ENCODE results near the gene GORASP1.

Gene GORASP1

DNA sequence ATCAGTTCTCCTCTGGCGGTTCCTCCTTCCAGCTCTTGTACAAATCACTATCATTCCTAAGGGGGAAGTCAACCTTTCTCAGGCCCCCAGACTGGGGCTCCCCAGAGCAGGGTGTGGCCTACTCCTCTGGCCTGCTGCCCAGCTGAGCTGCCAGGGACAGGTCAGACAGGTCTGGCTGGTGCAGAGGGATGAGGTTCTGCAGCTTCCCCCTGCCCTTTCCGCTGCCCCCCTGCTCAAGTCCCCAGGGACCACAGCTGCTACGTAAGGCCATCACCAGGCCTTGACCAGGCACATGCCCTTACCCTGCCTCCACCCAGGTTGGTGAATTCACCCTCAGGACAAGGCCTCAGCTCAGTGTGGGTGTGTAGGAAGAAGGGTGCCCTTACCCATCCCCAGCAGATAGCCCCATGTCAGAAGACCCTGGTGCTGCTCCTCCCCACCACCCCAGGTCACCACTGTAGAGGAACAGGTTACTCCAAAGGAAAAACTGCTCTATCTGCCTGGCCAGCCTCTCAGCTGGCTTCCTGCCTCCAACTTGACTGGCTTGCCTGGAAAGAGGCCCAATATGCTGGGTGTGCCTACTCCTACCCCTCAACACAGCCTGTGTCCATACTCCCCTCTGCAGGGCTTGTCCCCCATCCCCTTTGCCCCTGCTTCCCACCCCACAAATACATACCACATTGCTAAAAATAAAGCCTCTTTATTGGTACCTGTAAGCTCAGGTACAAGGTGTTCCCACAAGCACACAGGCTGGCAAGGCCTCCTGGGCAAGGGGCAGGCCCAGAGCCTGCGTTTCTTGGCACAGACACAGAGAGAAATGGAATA is 34.0 kb upstream of the GORASP1 start:
- no peak for DNase-seq (ENCODE audit: low read depth in 2 of 2)

DNA sequence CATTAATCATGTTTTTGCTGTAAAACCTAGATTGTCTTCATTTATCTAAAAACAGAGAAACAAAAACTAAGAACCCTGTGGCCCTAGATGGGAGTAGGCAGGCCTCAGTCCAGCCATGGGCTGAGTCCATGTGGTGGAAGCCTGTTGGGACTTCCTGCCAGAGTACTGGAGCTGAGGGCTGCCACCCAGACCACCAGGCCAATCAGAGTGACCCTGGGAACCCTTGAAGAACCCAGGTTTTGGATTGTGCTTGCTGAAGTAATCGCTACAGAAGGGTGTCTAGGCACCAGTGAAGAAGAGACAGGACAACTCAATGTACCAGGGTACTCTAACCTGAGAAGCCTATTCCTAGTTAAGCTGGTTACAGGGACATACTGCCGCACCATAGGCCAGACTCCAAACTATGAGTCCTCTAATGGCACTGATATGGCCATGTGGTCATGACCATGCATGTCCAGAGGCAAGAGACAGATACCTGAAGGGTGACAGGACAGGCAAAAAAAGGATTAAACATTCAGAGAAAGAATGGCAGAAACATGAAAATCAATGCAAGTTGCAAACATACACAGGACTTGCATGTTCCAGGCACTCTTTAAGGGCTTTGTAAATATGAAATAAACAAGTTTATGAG is 33.0 kb upstream of the GORASP1 start:
- no peak for DNase-seq (ENCODE audit: low read depth in 2 of 2)

DNA sequence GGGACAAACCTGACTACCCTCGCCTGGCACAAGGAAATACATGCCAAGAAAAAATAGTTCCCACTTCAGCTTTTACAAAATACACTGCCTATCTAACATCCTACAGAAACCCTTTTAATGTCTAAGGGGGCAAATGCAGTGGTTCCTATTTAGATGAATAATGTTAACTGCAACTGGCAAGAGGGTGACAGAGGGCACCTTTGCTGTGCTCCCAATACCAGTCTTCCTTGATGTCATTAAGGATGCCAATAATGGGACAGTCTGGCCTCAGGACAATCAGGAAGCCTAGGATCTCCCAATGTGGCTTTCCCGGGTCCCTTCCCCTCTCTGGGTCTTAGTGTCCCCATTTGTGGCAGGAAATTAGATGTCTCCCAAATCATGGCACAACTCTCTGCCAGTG is 32.0 kb upstream of the GORASP1 start:
- DNase-seq (ENCODE audit: low read depth in 2 of 2): no peak

DNA sequence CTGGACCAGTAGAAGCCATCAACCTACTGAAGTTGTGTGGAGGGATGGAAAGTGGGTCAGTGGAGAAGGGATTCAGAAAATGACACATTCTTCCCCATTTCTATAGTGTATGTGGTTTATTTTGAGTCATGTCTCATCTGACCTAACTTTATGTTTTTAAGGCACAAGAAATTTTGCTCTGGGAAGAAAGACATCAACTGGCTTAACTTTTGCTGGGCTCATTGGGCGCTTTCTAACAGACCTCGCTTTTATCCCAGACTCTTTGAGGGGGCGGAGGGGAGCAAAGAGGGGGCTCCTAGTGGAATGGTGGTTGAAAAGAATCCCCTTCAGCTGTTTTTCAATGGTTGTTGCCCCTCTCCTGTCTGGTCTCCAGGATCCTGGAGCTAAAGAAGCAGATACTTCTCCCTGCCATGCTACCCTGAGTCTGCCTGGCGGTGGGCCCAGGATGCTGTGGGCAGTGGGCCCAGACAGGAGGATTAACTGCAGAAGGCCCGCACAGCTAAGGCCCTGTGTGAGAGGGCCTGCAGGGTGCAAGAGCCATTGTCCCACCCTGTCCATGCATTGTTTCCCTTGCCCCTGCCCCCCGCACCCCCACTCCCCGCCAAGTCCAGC is 31.5 kb upstream of the GORASP1 start:
- DNase-seq (ENCODE audit: low read depth in 2 of 2): no peak

DNA sequence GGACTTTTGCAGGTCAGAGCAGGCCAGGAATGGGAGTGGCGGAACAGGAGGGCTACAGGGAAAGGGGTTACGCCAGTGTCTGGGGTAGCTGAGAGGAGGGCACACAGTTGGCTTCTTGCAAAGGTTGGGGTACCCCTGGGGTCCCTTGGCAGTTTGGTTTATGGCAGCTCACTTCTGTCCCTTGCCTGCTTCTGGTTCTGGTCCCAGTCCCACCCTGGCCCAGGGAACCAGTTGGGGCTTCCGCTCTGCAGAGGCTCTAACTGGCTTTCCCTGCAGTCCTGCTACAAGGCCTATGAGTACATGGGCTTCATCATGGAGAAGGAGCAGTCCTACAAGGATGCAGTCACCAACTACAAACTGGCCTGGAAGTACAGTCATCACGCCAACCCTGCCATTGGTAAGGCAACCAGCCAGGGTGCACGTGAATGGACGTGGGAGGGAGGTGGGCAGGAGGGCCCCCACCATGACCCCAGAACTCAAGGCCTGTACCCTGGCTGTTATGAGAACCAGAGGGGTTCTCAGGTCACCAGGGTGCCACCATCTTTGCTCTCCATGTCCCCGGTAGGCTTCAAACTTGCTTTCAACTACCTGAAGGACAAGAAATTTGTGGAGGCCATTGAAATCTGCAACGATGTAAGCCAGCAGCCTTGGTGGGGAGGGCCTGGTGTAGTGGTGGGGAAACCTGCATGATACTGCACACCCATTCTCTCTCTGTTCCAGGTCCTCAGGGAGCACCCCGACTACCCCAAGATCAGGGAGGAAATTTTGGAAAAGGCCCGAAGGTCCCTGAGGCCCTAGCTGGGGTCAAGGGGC is 30.8 kb upstream of the GORASP1 start:
- DNase-seq (ENCODE audit: low read depth in 2 of 2): no peak

- DNase-seq (ENCODE audit: low read depth in 2 of 2): no peak
Observed at GRCh38 chr3:39137435-39137936, 30.1 kb upstream of the GORASP1 start.

DNA sequence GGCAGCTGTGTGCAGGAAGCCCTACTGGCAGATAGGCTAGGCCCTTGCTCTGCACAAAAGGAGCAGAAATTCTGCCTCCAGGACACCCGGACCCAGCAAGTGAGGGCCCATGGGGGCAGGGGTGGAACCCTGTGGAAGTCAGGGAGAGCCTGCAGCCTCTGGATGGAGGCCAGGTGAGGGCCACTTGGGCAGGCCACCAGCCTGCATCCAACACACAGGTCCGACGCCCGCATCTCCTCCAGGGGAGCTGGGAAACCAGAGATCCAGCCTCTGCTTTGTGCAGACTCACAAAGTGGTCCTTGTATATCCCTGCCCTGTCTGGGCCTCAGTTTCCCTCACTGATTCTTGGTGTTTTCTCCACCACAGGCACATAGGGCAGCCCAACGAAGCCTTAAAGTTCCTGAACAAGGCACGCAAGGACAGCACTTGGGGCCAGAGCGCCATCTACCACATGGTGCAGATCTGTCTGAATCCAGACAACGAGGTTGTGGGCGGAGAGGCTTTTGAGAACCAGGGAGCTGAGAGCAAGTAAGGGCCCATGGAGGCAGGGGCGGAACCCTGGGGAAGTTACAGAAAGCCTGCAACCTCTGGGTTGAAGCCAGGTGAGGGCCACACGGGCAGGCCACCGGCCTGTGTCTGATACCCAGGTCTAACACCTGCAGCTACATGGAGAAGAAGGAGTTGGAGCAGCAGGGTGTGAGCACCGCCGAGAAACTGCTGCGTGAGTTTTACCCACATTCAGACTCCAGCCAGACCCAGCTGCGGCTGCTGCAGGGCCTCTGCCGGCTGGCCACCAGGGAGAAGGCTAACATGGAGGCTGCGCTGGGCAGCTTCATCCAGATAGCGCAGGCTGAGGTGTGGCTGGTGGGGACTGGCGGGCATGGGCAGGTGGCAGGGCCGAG is 29.4 kb upstream of the GORASP1 start:
- DNase-seq (ENCODE audit: low read depth in 2 of 2): no peak

DNA sequence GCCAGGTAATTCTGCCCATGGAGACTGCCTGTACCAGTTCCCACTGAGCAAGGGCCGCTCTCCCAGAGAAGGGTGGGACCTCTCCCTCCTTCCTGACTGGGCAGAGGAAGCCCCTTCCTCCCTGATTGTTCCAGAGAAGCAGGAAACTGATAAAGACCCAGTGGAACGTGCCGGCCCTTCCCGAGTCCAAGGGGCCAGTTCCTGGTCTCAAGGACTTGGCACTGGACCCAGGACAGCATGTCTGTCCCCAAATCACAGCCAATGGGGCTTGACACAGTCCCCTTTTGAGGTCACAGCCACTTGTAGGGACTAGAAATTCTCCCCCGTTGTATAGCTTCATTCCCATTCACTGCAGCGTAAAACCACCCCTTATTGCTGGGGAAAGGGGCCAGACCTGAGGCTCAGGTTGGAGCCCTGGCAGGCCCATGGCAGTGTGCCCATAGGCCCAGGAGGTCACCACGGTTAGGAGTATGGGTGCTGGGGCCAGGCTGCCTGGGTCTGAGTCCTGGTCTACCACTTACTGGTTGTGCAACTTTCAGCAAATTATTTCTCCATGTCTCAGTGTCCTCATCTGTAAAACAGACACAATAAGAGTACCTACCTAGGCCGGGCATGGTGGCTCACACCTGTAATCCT is 27.9 kb upstream of the GORASP1 start:
- DNase-seq (ENCODE audit: low read depth in 2 of 2): no peak

GRCh38 chr3:39134305-39134704 is 26.9 kb upstream of the GORASP1 start:
- no peak for DNase-seq (ENCODE audit: low read depth in 2 of 2)

DNA sequence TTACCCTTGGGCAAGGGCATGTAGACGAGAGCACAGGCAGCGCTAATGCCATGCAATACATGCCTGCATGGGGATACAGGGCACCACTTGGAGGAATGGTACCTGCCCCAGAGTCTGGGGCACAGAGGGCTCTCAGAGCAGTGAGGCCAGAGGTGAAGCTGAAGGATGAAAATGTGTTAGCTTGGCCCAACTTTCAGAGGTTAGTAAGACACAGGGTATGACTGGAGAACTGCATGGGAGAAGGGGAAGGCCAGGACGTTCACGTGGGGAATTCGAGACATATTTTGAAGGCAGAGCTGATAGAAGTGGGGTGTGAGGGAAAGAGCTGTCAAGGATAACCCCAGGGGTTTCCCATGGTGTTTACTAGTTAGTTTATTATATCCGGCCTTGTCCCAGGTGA is 26.4 kb upstream of the GORASP1 start:
- DNase-seq (ENCODE audit: low read depth in 2 of 2): no peak

DNA sequence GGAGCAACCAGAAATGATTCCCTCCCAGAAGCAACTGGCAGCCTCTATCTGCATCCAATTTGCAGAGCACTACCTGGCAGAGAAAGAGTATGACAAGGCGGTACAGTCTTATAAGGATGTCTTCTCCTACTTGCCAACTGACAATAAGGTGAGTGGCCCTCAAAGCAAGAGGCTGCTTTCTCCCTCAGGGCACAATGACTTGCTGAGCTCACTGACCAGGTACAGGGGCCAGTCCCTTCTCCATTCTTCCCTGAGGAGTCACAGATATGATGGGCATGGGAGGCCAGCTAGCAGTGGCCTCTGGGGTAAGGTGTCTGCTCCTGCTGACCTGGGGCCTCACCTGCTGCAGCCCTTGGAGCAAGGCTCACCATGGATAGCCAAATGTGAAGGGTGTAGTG is 25.7 kb upstream of the GORASP1 start:
- DNase-seq (ENCODE audit: low read depth in 2 of 2): no peak

DNA sequence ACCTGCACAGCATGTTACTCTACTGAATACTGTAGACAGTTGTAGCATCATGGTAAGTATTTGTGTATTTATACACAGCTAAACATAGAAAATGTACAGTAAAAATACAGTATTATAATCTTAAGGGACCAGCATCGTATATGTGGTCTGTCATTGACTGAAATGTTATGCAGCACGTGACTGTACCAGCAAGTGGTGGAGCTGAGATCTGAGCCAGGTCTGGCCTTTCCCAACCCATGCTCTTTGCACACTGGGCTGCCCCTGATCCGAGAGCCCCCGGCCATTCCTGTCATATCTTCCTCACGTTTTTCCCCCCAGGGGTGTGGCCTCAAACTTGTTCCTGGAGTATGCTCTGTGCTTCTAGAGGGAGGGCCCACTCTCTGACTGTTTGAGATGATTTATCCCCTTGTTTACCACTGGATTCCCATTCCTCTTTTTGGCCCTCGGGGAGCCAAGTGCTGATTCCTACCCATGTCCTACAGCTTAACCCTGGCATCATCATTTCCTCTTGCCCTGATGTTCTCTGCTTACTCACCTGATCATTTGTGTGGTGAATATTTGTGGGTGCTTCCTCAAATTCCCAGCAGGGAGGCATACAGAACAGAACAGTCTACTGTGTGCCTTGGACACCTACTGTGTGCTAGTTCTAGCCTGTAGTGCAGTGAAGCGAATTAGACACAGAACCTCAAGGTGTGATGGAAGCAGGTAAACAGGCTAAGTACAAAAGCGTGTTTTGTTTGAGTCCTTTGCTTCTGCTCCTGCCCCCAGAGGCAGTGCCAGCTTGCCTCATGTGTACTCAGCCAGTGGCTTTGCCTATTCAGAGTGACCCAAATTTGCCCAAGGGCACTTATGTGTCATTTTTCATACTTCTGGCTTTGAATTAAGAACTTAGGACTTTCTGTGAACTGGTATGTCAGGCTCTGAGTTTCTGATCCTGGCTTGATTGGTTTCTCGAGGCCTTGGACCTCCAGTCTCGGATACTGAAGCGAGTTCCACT is 25.0 kb upstream of the GORASP1 start:
- DNase-seq (ENCODE audit: low read depth in 2 of 2): no peak

GRCh38 chr3:39130693-39131265 is 23.4 kb upstream of the GORASP1 start:
- DNase-seq (ENCODE audit: low read depth in 2 of 2): no peak

DNA sequence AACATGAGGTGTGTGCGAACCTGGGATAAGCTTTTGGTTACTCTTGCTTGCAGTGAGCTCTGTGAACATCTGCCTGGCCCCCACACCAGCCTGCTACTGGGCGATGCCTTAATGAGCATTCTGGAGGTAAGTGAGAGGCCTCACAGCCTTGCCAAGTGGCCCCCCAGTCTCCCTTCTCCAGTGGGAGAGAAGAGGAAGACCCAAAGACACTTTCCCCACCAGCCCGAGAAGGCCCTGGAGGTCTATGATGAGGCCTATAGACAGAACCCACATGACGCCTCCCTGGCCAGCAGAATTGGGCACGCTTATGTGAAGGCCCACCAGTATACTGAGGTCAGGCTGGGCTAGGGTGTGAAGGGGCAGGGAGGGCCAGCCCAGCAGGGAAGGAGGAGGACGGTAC is 22.6 kb upstream of the GORASP1 start:
- DNase-seq (ENCODE audit: low read depth in 2 of 2): no peak

GRCh38 chr3:39128951-39129350 is 21.5 kb upstream of the GORASP1 start:
- no peak for DNase-seq (ENCODE audit: low read depth in 2 of 2)

DNA sequence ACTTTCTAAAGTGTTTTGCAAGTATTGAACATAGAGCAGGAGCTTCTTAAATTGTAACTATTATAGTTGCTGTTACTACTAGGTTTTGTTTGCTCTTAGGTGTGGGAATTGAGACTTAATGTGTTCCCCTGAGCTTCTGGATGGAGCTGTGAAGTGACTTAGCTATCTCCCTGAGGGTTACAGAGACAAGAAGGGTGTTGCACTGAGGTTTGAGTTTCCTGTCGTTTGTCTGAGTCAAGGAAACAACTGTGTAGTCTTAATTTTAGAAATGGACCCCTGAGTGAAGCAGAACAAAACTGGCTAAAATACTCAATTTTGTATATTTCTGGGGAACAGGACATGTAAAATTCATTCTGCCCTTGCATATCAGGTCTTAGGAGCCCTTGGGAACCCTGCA is 20.5 kb upstream of the GORASP1 start:
- DNase-seq (ENCODE audit: low read depth in 2 of 2): no peak

GRCh38 chr3:39127269-39127907 is 20.0 kb upstream of the GORASP1 start:
- no peak for DNase-seq (ENCODE audit: low read depth in 2 of 2)

DNA sequence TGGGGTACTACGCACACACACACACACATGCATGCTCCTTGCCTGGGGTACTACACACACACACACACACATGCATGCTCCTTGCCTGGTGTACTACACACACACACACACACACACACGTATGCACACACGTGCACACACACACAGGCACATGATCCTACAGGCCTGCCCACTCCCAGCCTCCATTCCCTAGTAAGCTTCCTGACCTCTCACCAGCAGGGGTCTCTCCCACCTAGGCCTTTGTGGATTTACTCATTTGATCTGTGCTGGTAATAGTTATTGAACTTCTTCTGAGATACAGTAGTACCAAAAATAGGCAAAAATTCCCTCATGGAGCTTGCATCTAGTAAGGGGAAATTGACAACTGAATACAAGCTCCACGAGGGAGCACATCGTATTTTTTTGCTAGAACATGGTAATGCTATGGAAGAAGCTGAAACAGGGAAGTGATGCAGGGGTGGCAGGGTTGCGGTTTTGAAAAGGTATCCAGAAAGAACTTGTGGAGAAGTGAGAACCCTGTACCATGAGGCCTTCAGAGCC is 19.2 kb upstream of the GORASP1 start:
- DNase-seq (ENCODE audit: low read depth in 2 of 2): peak in 1 of 2 experiments; percentile 30
